Adrenal gland (tissue), 12 donors: Measurements from ENCODE around the gene MSRB3. TPM values are rescaled to one million over a fixed set of nuclear protein-coding genes. Genes with fewer than 3 reads are reported as not detected.
"Not testable (repeated sequence)": the region's sequence is repeated elsewhere in the genome, so short reads cannot be mapped to it uniquely, and the experiment has no call there.

Experiments
- DNase-seq, 7 donors: peaks; one replicate each; pipeline ENCODE4 v3.0.0-alpha.2; 2019 to 2020
- H3K27ac ChIP-seq, 5 donors: fragments of 200-600 bp; sonication (generic) in 4 of 5; 1 replicate in 3 of 5; 2 replicates in 2 of 5; pipeline versions ENCODE4 v1.5.1 to v1.8.0; 2016 to 2020; ENCODE audit warnings: mild to moderate bottlenecking in 1 of 5
- H3K27me3 ChIP-seq: fragments of 200-600 bp; 2 replicates; pipeline ENCODE4 v1.8.0; 2021
- H3K36me3 ChIP-seq, 2 donors: fragments of 200-600 bp; replicated peaks in 1 of 2; 1 replicate in 1 of 2; 2 replicates in 1 of 2; pipeline versions ENCODE4 v1.5.1 to v1.8.0; 2018 to 2022
- H3K4me1 ChIP-seq, 2 donors: fragments of 200-600 bp; replicated peaks in 1 of 2; 1 replicate in 1 of 2; 2 replicates in 1 of 2; pipeline versions ENCODE4 v1.5.1 to v1.8.0; 2018 to 2021
- H3K4me3 ChIP-seq, 4 donors: fragments of 200-600 bp; sonication (generic) in 3 of 4; one replicate each; pipeline ENCODE4 v1.5.1; 2016 to 2018
- H3K9me3 ChIP-seq, 3 donors: fragments of 200-600 bp; sonication (generic) in 1 of 3; replicated peaks in 1 of 3; 1 replicate in 2 of 3; 2 replicates in 1 of 3; pipeline versions ENCODE4 v1.5.1 to v1.8.0; 2016 to 2021
- POLR2A ChIP-seq, 2 donors: fragments of 450-650 bp; IDR thresholded peaks; one replicate each; pipeline ENCODE4 v1.6.1; 2017; ENCODE audit warnings: antibody characterized with exemption in 2 of 2, mild to moderate bottlenecking in 2 of 2, moderate library complexity in 1 of 2
- WGBS, 4 donors: extraction: QIAGEN DNeasy Blood & Tissue Kit in 2 of 4; methylation state at CpG; one replicate each; pipeline versions ENCODE4 v1.1.5 to v1.1.7; 2013 to 2017; 5-methylcytosine and 5-hydroxymethylcytosine counted together
- intact Hi-C, 2 donors: fragments of 100-400 bp; cut with DNase I; formaldehyde crosslinking; loops; one replicate each; pipeline versions ENCODE4 v1.14.1 to v1.15.0; 2022 to 2023
- polyA plus RNA-seq, 3 donors: library from polyadenylated mRNA; stranded (reverse); fragments of 200-250 nt in 2 of 3; fragments of 350-450 nt in 1 of 3; fragmentation: Illumina TruSeq in 1 of 3; extraction: RNeasy Lipid Tissue Mini Kit (QIAGEN cat#74804) in 1 of 3; gene quantifications; one replicate each; pipeline ENCODE4 v1.2.3, GENCODE V29; 2013 to 2014
- total RNA-seq, 9 donors: library from RNA; depleted of rRNA in 4 of 9; stranded (reverse); fragments of >200 nt in 4 of 9; fragments of 120-200 nt in 1 of 9; fragmentation: NEBNext Ultra II Directional in 1 of 9; extraction: Animal tissue kit (Norgen Biotek cat#: 25700) in 1 of 9; gene quantifications; one replicate each; pipeline versions ENCODE4 v1.1.0 to v1.2.4, GENCODE V29; 2013 to 2023
- TF ChIP-seq, protein P1 (sequence below), 6 experiments: fragments of 450-650 bp in 4 of 6; fragments of 200-600 bp in 2 of 6; sonication (generic) in 1 of 6; IDR thresholded peaks; 1 replicate in 5 of 6; 2 replicates in 1 of 6; pipeline versions ENCODE4 v1.5.1 to v1.8.0; 2016 to 2021; ENCODE audit warnings: antibody characterized with exemption in 6 of 6, mild to moderate bottlenecking in 2 of 6, moderate library complexity in 1 of 6
- donor health status: healthy with polysubstance abuse.
- donor health status: Bipolar disorder and iron deficiency.
- donor health status: DM: yes; HTN: yes; CAD: no.
- donor health status: DM: no; HTN: no; CAD: no.
- donor health status: DM: no; HTN: no; CAD: no.
- donor health status: DM: yes; HTN: yes; CAD: no.

The MSRB3 gene
- total and polyA plus RNA-seq, 12 donors, result 5.5 to 23.8 (median 9.7) TPM

DNA sequence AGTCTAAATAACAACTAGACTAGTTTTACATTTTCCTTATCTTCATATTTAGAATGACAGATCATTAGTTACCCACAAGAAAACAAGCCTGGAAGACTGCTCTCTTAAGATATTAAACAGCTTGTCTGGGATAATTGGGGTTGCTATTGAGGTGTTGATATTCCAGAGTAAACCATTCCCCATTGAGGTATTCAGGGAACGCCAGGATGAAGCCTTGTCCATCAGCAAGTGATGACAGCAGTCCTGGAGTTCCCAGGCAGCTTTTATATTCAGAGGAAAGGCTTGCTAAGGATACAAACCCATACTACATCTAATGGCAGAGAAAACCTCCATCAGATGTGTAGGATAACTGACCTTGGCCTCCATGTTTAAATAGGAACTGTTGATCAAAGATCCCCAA is 168.4 kb downstream of the MSRB3 start:
- no peak for TF ChIP-seq POLR2A (IDR thresholded peaks at IDR 0.05)
- TF ChIP-seq, protein P1, sequence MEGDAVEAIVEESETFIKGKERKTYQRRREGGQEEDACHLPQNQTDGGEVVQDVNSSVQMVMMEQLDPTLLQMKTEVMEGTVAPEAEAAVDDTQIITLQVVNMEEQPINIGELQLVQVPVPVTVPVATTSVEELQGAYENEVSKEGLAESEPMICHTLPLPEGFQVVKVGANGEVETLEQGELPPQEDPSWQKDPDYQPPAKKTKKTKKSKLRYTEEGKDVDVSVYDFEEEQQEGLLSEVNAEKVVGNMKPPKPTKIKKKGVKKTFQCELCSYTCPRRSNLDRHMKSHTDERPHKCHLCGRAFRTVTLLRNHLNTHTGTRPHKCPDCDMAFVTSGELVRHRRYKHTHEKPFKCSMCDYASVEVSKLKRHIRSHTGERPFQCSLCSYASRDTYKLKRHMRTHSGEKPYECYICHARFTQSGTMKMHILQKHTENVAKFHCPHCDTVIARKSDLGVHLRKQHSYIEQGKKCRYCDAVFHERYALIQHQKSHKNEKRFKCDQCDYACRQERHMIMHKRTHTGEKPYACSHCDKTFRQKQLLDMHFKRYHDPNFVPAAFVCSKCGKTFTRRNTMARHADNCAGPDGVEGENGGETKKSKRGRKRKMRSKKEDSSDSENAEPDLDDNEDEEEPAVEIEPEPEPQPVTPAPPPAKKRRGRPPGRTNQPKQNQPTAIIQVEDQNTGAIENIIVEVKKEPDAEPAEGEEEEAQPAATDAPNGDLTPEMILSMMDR (IDR thresholded peaks at IDR 0.05), result no peak
- Histone ChIP-seq H3K4me3 (no peak overlapping the region), H3K27ac (no peak overlapping the region), H3K9me3 (no peaks in the 10 kb centered on the region), H3K36me3 (no peaks in the 10 kb centered on the region), H3K4me1 (no peaks in the 10 kb centered on the region), H3K27me3 (no peaks in the 10 kb centered on the region)
- WGBS, 4 donors, result 80 to 98% (median 88%) methylated on average over 1 of the region's 1 CpG
- intact Hi-C loops, result no loop called here
- no peak for DNase-seq

DNA sequence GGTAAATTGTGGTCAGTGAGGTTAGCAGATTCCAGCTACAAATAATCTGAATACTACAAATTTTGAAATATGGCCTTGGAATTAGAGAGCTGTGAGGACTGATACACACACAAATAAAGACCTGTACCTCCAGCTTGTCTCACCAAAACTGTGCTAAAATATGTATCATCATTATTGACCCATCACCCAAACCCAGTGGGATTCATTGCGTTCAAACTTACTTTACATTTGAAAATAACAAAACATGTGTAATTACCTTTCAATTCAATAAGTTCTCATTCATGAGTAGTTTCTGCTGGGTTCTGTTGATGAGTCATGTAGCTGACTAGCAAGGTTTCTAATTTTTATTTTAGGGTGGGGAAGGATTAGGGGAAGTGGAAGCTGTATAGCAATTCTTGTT is 170.9 kb downstream of the MSRB3 start:
- intact Hi-C loops, result no loop called here
- no peaks in the 10 kb centered on the region for H3K36me3 ChIP-seq
- H3K27ac ChIP-seq, result no peak overlapping the region
- no peaks in the 10 kb centered on the region for H3K9me3 ChIP-seq
- TF ChIP-seq POLR2A (IDR thresholded peaks at IDR 0.05), result no peak
- TF ChIP-seq, protein P1 (IDR thresholded peaks at IDR 0.05), result no peak
- WGBS, 4 donors, result 74 to 90% (median 82%) methylated on average over 1 of the region's 1 CpG
- H3K27me3 ChIP-seq, result no peaks in the 10 kb centered on the region
- no peaks in the 10 kb centered on the region for H3K4me1 ChIP-seq
- H3K4me3 ChIP-seq, result no peak overlapping the region
- DNase-seq, result no peak

DNA sequence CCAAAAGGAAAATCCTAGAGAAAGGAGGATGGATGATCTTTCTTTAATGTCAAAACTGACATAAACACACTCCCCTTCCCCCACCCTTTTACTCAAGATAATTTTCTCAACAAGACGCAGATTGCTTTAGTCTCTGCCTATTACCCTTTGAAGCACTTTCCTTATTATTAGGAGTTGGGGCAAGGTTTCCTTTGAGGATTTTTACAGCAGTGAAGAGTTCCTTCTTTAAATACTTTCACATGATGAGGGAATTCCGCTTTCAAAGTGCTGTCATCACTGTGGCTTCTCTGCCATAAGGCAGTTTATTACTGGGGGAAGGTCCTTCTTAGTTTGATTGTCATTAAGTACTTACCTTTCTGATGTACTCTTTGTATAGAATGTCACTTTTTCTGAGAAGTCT is 172.1 kb downstream of the MSRB3 start:
- H3K36me3 ChIP-seq, result no peaks in the 10 kb centered on the region
- H3K9me3 ChIP-seq, result no peaks in the 10 kb centered on the region
- DNase-seq, result no peak
- TF ChIP-seq POLR2A (IDR thresholded peaks at IDR 0.05), result no peak
- TF ChIP-seq, protein P1 (IDR thresholded peaks at IDR 0.05), result no peak
- 63 to 80% (median 69%) methylated on average over 2 of the region's 2 CpGs for WGBS, 4 donors
- intact Hi-C loops, result no loop called here
- H3K4me1 ChIP-seq, result no peaks in the 10 kb centered on the region
- H3K27ac ChIP-seq, result no peak overlapping the region
- no peak overlapping the region for H3K4me3 ChIP-seq
- no peaks in the 10 kb centered on the region for H3K27me3 ChIP-seq

DNA sequence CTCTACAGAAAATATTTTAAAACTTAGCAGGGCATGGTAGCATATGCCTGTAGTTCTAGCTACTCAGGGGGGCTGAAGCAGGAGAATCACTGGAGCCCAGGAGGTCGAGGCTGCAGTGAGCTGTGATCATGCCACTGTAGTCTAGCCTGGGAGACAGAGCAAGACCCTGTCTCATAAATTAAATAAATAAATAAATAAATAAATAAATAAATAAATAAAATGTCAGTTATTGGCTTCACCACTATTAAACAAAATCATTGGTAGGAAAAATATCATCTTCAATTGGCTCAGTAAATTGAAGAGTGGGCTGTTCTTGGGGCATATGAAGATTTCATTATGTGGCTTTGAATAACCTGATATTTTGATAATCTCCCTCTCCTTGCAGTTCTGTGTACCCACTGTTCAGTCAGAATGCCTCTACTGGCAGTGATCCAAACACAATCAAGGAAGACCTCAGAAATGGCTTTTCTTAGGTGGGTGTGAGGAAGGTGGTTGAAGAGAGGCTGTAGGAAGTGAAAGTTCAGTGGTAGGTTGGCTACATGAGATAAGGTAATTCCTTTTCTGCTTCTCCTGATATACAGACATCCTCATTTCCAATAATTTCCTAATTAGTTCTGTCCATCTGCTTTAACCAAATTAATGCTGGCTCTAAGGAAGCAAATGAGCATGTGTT is 175.8 kb downstream of the MSRB3 start:
- H3K4me1 ChIP-seq, result no peaks in the 10 kb centered on the region
- no peaks in the 10 kb centered on the region for H3K9me3 ChIP-seq
- 93 to 100% (median 98%) methylated on average over 1 of the region's 1 CpG for WGBS, 4 donors
- TF ChIP-seq, protein P1 (IDR thresholded peaks at IDR 0.05), result no peak
- no peak for TF ChIP-seq POLR2A (IDR thresholded peaks at IDR 0.05)
- no peak overlapping the region for H3K27ac ChIP-seq
- H3K4me3 ChIP-seq, result no peak overlapping the region
- no peak for DNase-seq
- H3K36me3 ChIP-seq, result no peaks in the 10 kb centered on the region
- intact Hi-C loops, result no loop called here
- H3K27me3 ChIP-seq, result no peaks in the 10 kb centered on the region

DNA sequence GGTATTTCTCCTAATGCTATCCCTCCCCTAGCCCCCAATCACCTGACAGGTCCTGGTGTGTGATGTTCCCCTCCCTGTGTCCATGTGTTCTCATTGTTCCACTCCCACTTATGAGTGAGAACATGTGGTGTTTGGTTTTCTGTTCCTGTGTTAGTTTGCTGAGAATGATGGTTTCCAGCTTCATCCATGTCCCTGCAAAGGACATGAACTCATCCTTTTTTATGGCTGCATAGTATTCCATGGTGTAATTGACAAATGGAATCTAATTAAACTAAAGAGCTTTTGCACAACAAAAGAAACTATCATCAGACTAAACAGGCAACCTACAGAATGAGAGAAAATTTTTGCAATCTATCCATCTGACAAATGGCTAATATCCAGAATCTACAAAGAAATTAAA is 178.9 kb downstream of the MSRB3 start:
- H3K4me3 ChIP-seq, intact Hi-C loops, DNase-seq, H3K27me3 ChIP-seq, H3K36me3 ChIP-seq, H3K9me3 ChIP-seq, H3K27ac ChIP-seq, H3K4me1 ChIP-seq: not testable (repeated sequence)
